Stimulated activated CD8-positive, alpha-beta memory T cell treated with anti-CD3 and anti-CD28 coated beads, Interleukin-2, amount 100 ng/mL, for 1 hour (primary cell): ENCODE results near the gene FOSB.
"Not testable (repeated sequence)": the region's sequence is repeated elsewhere in the genome, so short reads cannot be mapped to it uniquely, and the experiment has no call there.

Experiments used
- DNase-seq, 2 donors: peaks; one replicate each; pipeline ENCODE4 v3.0.0-alpha.2; 2020; ENCODE audit warnings: low read depth in 2 of 2

The FOSB gene

GRCh38 chr19:45505996-45506245 is 38.1 kb downstream of the FOSB start:
- DNase-seq, result no peak

DNA sequence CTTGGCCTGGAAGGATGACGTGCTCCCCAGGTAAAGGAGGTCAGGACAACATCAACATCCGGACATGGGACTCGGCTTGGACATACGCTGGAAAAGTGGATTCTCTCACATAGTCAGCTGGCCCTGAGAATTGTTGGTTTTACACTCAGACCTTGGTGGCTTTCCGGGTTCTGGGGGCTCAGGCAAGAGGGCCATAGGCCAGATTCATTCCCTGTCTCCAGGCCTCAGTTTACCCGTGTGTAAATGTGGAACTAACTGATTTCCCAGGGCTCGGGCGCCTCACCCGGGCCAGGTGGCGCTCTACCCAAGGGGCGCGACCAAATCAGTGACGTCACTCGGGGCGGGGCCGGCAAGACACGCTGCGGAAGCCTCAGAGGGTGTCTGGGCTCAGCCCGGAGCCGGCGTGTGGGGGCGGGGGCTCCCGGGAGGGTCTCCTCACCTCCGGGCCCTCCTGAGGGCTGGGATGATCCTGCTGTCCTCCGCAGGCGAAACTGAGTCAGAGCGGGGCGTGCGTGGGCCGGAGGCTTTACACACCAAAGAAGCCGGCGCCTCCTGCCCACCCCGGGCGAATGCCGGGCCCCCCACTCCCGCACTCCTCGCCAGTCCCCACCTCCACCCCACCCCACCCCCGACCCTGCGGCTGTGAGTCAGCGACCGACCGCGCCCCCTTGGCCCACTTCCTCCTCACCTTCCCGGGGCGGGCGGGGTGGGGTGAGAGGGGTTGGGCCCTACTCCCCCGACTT is 38.6 kb downstream of the FOSB start:
- DNase-seq, result peak; percentile 97 to 98

- DNase-seq, result peak; percentile 84 to 89
Measured at GRCh38 chr19:45506989-45507871, 39.4 kb downstream of the FOSB start, which contains the start of gene VASP. TSS of gene VASP (plus strand) at chr19:45507479. CDS start at chr19:45507772, 293 bp downstream.

GRCh38 chr19:45507872-45508416 is 40.1 kb downstream of the FOSB start:
- no peak for DNase-seq

DNA sequence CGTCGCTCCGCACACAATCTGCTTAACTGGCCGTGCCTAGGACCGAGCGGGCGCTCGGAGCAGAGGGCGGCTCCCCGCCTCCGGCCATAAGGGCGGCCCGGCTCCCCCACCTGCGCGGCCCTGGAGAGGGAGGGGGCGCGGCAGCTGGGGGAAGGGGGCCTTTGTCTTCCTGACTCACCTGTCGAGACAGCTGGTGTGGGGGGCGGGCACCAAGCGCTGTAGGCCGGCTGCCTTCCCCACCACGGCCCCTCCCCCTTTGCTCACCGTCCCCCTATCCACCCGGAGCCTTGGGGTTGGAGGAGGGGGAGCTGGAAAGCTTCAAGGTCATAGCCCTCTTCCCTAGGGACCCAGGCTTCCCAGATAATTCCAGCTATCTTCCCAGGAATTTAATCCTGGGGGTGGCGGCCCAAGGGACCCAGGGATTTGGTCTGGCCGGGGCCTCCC is 40.6 kb downstream of the FOSB start:
- DNase-seq, result no peak

GRCh38 chr19:45508861-45509691 is 41.3 kb downstream of the FOSB start:
- no peak for DNase-seq

- DNase-seq, result no peak
Measured at GRCh38 chr19:45509692-45510015, 41.9 kb downstream of the FOSB start.

DNA sequence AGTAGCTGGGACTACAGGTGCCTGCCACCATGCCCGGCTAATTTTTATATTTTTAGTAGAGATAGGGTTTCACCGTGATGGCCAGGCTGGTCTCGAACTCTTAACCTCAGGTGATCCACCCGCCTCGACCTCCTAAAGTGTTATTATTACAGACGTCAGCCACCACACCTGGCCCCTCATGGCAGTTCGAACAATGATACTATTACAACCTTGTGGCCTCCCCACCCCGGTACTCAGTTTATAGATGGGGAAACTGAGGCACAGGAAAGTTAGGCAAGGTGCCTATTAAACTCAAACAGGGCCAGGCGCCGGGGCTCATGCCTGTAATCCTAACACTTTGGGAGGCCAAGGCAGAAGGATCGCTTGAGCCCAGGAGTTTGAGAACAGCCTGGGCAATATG is 42.6 kb downstream of the FOSB start:
- DNase-seq, result not testable (repeated sequence)

DNA sequence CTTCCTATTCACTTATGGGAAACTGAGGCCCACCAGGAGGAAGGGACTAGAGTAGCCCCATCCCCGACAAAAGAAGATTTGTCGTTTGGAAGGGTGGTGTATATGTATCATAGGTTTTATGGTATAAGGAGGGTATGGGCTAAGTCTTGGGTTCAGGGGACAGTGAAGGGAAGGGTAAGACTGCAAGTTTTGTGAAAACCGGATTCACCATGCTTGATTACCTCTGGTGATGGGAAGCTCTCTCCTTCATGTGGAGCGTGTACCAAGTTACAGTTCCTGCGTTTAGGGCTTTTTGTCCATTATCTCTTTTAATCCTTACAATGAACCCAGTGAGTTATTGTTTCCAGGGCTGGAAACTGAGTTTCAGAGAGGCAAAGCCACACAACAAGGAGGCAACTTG is 43.3 kb downstream of the FOSB start:
- DNase-seq, result no peak

DNA sequence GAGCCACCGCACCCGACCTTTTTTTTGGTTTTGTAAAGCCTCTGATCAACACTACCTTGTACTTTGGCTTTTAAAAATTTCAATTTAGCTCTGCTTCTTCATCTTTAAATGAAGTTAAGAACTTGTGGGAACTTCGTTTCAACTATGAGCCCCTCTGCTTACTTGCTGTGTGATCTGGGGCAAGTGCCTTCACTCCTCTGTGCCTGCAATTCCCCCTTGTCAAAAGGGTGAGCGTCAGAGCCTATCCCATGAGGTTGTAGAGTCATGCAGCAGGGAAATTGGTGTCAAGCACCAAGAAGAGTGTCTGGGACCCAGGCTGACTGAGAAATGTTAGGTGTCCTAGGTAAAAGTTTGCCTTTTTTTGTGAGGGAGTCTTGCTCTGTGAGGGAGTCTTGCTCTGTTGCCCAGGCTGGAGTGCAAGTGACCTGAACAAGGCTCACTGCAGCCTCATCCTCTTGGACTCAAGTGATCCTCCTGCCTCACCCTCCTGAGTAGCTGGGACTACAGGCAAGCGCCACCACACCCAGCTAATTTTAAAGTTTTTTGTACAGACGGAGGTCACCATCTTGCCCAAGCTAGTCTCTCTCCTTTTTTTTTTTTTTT is 45.2 kb downstream of the FOSB start:
- DNase-seq, result no peak

DNA sequence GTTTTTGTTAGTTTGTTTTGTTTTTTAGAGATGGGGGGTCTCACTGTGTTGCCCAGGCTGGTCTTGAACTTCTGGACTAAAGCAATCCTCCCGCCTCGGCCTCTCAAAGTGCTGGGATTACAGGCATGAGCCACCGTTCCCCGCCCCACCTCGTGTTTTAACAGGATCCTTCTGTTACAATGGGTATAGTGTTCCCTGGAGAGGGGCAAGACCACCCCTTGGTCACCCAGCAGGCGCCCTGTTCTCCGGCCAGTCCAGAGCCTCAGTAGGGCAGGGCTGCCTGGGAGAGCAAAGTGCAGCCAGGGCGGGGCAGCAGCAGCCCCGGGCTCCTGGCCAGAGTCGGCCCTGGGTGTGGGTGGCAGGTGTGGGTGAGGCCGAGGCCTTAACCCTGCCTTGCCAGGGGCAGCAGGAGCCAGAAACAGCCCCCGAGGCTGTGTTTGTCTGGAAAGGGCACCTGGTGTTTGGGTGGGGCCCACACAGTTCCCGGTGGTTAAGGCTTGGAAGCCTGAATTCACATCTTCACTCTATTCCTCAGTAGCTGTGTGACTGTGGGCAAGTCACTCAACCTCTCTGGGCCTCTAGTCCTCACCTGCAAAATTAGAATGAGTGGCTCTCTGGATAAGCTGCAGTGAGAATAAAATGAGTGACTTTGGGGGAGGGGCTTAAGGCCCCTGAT is 46.7 kb downstream of the FOSB start:
- DNase-seq, result no peak

- no peak for DNase-seq
Measured at GRCh38 chr19:45515081-45515624, 47.4 kb downstream of the FOSB start.

GRCh38 chr19:45515807-45516401 is 48.1 kb downstream of the FOSB start:
- no peak for DNase-seq

GRCh38 chr19:45517238-45517637 is 49.4 kb downstream of the FOSB start:
- no peak for DNase-seq

GRCh38 chr19:45517641-45518468 is 50.1 kb downstream of the FOSB start:
- DNase-seq, result no peak

DNA sequence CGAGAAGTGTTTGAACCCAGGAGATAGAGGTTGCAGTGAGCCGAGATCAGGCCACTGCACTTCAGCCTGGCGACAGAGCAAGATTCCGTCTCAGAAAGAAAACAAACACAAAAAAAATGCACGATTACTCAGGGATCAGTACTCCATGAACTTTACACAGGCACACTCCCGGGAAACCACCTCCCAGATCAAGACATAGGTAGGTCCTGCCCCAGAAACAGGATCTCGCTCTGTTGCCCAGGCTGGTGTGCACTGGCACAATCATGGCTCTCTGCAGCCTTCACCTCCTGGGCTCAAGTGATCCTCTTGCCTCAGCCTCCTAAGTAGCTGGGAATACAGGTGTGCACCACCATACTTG is 50.7 kb downstream of the FOSB start:
- no peak for DNase-seq

DNA sequence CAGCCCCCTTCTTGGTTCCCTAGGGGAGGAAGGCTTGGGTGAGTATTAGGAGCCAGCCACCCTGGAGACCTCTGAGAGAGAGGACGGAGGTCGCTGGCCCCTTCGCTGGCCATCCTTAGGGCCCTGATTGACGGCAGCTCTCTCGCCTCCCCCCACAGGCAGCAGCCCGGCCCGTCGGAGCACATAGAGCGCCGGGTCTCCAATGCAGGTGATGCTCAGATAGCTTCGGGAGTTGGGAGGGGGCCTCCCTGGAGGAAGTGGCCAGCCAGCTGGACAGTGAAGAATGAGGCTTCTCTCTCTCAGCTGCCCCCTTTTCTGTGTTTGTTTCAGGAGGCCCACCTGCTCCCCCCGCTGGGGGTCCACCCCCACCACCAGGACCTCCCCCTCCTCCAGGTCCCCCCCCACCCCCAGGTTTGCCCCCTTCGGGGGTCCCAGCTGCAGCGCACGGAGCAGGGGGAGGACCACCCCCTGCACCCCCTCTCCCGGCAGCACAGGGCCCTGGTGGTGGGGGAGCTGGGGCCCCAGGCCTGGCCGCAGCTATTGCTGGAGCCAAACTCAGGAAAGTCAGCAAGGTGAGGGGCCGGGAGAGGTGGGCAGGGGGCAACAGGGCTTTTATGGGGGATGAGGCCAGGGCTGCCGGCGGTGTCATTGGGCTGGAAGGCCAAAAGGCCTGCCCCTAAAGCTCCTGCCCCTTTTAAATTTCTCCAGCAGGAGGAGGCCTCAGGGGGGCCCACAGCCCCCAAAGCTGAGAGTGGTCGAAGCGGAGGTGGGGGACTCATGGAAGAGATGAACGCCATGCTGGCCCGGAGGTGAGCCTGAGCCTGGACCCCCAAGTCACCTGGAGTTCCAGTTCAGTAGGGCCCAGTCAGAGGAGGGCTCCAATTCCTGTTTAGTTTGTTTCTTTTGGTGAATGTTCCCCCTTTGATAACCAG is 54.5 kb downstream of the FOSB start:
- no peak for DNase-seq

DNA sequence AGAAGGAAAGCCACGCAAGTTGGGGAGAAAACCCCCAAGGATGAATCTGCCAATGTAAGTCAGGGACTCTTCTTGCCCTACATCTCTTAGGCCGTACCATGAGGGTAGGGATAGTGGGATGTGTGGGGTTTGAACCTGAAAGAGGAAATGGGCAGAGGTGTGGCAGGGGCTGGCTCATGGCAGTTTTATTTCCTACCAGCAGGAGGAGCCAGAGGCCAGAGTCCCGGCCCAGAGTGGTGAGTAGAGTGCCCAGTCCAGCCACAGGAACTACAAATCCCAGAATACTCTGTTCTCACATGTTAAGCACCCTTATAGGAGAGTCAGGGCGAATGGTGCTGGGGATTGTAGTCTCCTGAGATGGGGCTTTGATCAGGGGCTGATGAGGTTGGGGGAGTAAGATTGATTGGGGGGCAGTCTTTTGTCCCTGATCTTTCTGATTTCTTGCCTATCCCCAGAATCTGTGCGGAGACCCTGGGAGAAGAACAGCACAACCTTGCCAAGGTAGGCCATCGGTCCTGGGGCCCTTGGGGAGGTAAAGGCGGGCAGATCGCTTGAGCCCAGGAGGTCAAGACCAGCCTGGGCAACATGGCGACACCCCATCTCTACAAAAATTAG is 56.0 kb downstream of the FOSB start:
- peak; percentile 52 for DNase-seq
